OCI-LY3 (cell line): ENCODE measurements around the gene NHERF2.

Experiments
- EZH2phosphoT487 ChIP-seq: fragments of 200-600 bp; shearing (Covaris generic); IDR thresholded peaks from 2 replicates; pipeline ENCODE4 v1.6.1; 2018; ENCODE audit warnings: antibody characterized with exemption, mixed run types, low read depth
- TF ChIP-seq, protein P1 (sequence below): fragments of 200-600, 300-600 bp; sonication (generic); IDR thresholded peaks from 2 replicates; pipeline ENCODE4 v1.5.1; 2014; ENCODE audit warnings: antibody characterized with exemption, low read length, low read depth

DNA sequence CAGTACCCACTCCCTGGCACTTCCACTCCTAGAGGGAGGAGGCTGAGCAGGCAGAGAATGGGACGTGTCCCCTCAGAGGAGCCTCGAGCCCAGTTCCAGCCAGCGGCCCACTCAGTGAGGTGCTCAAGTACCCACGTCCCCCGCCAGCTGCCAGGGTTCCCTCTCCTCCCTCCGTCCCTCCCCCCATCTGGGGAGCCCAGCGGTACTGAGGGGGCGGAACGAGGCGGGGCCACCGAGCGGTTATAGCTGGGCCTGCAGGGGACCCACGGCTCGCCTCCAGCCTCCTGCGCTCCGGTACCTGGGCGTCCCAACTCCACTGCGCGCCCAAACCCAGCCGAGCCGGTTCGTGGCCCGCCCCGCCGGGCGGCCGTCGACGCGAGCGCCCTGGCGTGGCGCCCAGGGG is 7.2 kb upstream of the NHERF2 start, which contains the start of gene NPW:
- TF ChIP-seq EZH2phosphoT487, result no peak
- TF ChIP-seq, protein P1, sequence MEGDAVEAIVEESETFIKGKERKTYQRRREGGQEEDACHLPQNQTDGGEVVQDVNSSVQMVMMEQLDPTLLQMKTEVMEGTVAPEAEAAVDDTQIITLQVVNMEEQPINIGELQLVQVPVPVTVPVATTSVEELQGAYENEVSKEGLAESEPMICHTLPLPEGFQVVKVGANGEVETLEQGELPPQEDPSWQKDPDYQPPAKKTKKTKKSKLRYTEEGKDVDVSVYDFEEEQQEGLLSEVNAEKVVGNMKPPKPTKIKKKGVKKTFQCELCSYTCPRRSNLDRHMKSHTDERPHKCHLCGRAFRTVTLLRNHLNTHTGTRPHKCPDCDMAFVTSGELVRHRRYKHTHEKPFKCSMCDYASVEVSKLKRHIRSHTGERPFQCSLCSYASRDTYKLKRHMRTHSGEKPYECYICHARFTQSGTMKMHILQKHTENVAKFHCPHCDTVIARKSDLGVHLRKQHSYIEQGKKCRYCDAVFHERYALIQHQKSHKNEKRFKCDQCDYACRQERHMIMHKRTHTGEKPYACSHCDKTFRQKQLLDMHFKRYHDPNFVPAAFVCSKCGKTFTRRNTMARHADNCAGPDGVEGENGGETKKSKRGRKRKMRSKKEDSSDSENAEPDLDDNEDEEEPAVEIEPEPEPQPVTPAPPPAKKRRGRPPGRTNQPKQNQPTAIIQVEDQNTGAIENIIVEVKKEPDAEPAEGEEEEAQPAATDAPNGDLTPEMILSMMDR, result no peak
